GM10847 (cell line): Measurements from ENCODE around the gene CGB2.
"Not testable (repeated sequence)": the region's sequence is repeated elsewhere in the genome, so short reads cannot be mapped to it uniquely, and the experiment has no call there.

Source experiments
- POLR2A ChIP-seq: IDR thresholded peaks from 2 replicates; pipeline ENCODE4 v1.6.1; 2011; ENCODE audit not compliant: insufficient read length; ENCODE audit errors: extremely low read depth

Gene CGB2

DNA sequence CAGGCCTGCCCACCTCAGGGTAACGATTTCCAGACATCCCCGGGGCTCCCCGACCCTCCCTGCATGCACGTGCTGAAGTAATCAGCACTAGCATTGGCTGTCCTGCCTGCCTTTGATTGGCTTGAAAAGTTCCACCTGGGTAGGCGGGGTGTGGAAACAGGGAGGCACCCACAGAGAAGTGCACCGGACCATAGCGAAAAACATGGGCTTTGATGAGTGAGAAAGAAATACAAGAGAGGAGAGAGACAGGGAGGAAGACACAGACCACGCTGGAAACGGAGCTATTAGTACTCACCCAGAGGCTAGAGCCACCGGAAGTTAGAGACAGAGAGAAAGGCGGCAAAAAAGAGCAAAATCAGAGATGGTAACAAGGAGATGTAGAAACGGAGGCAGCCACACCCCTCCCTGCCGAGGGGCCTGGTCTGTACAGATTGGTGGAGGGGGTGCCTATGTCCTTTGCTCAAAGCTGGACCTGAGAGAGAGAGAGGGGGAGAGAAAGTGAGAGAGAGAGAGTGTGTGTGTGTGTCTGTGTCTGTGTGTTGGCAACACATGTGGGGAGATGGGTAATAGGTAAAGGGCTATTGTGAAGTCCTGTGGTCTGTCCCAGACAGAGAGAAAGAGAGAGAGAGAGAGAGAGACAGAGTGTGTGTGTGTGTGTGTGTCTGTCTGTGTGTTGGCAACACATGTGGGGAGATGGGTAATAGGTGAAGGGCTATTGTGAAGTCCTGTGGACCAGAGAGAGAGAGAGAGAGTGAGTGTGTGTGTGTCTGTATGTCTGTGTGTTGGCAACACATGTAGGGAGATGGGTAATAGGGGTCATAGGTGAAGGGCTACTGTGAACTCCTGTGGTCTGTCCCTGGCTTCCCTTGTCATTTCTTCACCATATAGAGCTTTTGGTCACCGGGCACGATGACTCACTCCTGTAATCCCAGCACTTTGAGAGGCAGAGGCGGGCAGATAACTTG is 10.5 kb upstream of the CGB2 start:
- TF ChIP-seq POLR2A: no peak

DNA sequence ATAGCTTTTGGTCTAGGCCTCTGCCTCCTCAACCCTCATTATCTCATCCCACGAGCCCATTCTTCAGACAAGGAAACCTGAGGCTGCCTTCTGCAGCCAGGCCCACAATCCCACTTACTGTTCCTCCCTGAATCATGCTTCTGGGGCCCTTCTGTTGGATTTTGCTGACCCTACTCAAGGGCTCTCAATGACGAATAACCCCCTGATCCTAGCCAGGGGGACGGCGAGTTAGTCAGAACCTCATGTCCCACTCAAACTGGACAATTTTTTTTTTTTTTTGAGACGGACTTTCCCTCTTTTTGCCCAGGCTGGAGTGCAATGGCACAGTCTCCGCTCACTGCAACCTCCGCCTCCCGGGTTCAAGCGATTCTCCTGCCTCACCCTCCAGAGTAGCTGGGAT is 9.6 kb upstream of the CGB2 start:
- no peak for TF ChIP-seq POLR2A

DNA sequence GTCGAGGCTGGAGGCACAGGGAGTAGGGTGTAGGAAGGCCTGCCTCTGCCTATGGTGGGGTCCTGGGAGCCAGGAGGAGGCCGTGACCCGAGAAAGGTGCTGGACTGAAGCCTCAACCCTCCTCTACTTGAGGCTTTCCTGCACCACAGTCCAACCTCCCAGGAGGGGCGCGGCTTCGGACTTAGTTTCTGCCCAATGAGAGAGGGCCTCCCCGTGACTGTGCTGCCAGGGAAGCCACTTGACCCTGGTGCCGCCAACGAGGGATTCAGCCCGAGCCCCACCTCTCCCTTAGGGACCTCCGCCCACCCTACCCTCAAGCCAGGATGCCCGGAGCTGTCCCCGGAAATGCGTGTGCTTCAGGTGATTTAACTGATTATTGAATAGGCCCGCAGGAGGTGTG is 7.5 kb upstream of the CGB2 start, which contains the start of gene CGB3:
Gene CGB3, minus strand, starts transcription at position 101 of the 400 bp plus-strand sequence. CDS start 362 bp downstream, outside the sequence.
- not testable (repeated sequence) for TF ChIP-seq POLR2A

DNA sequence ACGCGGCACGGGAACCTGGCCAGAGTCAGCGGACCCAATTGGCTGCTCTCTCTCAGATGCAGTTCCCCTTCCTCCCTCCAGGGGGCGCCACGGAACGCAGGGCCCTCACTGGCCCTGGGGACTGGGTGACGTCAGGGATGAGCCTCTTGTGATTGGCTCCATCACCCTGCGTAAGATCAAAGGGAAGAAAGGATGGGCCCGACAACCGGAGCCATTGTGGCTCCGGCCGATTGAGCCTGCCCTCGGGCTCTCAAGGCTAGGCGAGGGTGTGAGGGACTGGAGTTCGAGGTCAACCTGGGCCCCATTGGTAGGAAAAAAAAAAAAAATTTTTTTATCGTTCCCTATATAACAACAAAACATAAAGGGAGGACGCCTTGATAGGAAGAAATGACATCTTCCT is 5.1 kb downstream of the CGB2 start, which contains the start of gene CGB1:
Gene CGB1, minus strand, starts transcription at position 81 of the 400 bp plus-strand sequence. CDS start 184 bp downstream, outside the sequence.
- not testable (repeated sequence) for TF ChIP-seq POLR2A

DNA sequence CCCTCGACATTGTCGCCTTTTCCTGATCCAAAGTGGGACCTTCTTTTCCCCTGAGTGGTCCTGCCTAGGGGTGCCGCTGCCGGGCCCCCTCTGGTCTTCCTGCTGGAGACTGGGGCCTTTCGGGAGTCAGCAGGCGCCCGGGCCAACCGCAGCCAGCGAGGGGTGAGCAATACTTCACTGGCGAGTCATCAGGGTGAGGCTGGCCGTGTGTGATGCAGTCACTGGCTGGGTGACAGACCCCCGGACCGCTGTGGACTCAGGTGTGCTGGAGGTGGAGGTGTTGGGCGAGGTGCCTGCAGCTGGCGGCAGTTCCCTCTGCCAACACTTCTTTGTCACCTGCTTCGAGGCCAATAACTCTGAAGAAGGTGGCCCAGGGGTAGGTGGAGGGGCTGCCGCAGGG is 10.5 kb downstream of the CGB2 start:
- TF ChIP-seq POLR2A: no peak

DNA sequence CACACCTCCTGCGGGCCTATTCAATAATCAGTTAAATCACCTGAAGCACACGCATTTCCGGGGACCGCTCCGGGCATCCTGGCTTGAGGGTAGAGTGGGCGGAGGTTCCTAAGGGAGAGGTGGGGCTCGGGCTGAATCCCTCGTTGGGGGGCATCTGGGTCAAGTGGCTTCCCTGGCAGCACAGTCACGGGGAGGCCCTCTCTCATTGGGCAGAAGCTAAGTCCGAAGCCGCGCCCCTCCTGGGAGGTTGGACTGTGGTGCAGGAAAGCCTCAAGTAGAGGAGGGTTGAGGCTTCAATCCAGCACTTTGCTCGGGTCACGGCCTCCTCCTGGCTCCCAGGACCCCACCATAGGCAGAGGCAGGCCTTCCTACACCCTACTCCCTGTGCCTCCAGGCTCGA is 11.9 kb downstream of the CGB2 start, which contains the start of gene CGB5:
Gene CGB5, plus strand, starts transcription at position 301 of the 400 bp plus-strand sequence. CDS start 362 bp downstream, outside the sequence.
- not testable (repeated sequence) for TF ChIP-seq POLR2A

DNA sequence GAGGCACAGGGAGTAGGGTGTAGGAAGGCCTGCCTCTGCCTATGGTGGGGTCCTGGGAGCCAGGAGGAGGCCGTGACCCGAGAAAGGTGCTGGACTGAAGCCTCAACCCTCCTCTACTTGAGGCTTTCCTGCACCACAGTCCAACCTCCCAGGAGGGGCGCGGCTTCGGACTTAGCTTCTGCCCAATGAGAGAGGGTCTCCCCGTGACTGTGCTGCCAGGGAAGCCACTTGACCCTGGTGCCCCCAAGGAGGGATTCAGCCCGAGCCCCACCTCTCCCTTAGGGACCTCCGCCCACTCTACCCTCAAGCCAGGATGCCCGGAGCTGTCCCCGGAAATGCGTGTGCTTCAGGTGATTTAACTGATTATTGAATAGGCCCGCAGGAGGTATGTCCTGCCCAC is 17.3 kb downstream of the CGB2 start, which contains the start of gene CGB8:
Gene CGB8, minus strand, starts transcription at position 101 of the 400 bp plus-strand sequence. CDS start 372 bp downstream, outside the sequence.
- not testable (repeated sequence) for TF ChIP-seq POLR2A

DNA sequence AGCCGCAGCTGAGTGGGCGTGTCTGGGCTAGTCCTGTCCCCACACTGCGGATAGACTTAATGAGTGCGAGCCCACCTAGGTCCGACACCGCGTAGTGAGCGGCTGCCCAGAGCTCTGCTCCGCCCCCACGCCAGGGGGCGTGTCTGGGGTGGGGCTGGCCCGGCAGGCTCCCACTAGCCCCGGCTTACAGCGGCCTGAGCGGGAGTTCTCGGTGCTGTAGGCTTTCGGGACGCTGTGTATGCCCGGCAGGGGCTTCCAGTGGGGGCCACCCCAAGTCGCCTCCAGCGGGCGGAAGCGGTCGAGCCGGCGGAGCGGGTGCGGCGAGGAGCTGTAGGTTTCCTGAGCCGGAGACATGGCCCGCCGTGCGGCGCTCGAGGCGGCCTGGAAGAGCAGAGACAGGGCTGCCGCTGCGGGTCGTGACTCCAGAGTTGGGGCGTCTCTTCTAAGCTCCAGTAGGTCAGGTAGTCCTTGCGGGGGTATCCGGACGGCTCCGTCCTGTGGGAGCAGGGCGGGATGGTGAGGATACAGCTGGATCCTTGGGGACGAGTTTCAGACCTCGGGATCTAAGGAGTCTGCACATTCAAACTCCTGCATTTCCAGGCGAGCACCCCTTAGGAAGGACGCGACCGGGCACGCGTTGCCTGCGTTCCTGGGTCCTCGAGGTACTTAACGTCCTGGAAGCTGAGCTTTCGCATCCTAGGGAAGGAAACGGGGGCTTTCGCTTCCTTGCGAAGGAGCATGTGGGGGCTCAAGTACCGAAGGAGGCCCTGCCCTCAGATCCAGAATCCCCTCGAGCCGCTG is 24.6 kb downstream of the CGB2 start:
- no peak for TF ChIP-seq POLR2A

DNA sequence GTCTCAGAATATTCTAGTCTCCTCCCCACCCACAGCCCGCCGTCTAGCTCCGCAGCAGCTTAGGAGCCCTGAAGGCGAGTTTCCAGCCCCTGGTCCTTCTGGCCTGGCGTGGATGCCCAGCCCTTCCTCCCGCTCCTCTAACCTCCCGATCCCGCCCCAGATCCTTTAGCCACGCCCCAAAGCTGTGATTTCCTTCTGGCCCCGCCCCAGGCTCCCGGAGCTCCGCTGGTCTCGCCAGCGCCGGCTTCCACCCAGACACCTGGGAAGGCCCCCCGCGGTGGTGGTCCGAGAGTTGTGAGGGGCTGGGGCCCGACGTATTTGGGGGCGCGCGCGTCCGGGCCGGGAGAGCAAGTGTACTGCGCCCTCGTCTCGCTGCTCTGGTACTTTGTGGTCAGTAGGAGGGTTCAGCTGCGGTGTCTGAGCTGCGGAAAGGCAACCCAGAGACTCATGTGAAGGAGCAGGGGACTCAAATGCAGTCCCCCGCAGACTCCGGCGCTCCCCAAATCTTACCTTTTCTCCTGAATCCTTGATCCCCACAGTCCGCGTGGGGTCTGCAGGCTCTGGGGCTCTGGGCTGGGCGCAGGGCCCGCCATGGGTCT is 26.0 kb downstream of the CGB2 start, which contains the start of gene CGB7:
Gene CGB7, minus strand, starts transcription at position 114 of the 599 bp plus-strand sequence. CDS start 2,374 bp downstream, outside the sequence.
- TF ChIP-seq POLR2A: no peak

DNA sequence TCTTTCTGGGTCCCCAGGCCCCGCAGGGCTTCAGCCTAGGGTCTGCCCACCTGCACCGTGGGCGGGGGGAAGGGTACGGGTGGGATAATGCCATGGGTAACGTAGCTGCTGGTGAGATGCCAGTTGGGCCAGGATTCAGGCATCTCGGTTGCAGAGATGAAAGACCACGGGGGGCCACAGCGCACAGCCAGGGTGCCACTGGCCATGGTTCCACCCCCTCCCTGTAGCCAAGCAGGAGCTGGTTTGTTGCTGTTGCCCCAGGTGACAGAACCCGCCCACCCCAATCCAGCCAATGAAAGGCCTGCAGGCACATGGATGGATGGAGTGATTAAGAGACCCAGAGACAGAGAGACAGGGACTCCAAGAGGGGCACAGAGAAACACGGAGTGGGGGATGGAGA is 26.9 kb downstream of the CGB2 start:
- TF ChIP-seq POLR2A: no peak

DNA sequence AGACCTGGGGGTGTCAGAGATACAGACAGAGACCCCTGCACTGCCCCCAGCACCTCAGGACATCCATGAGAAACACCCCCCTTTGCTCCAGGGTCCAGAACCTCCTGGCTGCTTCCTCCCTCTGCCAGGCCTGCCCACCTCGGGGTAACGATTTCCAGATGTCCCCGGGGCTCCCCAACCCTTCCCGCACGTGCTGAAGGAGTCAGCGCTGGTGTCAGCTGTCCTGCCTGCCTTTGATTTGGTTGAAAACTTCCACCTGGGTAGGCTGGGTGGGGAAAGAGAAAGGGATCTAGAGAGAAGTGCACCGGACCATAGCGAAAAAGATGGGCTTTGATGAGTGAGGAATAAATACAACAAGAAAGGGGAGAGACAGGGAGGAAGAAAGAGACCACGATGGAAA is 27.4 kb downstream of the CGB2 start:
- TF ChIP-seq POLR2A: no peak

DNA sequence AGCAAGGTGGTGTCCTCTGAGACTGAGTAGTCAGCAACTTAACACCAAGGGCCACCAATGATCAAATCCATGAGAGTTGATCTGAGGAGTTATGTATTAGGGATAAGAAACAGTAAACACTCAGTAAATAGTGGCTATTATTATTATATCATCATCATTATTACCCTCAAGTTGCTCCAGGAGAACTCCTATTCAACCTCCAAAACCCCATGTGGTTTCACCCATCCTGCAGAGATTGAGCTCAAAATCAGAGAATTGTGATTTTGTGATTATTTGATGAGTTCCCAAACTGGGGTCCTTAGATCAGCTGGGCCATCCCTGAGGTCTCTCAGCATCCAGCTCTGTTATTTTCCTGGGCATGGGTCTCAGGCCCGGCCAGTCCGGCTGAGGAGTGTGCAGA is 29.3 kb downstream of the CGB2 start:
- no peak for TF ChIP-seq POLR2A

DNA sequence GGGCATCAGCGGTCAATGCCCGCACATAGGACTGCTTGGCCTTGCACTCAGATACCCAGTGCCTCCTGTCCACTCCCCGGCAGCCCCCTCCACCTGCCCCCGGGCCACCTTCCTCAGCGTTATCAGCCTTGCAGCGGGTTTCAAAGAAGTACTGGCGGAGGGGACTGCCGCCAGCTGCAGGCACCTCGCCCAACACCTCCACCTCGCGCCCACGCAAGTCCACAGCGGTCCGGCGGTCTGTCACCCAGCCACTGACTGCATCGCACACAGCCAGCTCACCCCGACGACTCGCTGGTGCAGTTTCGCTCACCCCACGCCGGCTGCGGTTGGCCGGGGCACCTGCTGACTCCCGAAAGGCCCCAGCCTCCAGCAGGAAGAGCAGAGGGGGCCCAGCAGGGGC is 29.8 kb downstream of the CGB2 start:
- TF ChIP-seq POLR2A: no peak

DNA sequence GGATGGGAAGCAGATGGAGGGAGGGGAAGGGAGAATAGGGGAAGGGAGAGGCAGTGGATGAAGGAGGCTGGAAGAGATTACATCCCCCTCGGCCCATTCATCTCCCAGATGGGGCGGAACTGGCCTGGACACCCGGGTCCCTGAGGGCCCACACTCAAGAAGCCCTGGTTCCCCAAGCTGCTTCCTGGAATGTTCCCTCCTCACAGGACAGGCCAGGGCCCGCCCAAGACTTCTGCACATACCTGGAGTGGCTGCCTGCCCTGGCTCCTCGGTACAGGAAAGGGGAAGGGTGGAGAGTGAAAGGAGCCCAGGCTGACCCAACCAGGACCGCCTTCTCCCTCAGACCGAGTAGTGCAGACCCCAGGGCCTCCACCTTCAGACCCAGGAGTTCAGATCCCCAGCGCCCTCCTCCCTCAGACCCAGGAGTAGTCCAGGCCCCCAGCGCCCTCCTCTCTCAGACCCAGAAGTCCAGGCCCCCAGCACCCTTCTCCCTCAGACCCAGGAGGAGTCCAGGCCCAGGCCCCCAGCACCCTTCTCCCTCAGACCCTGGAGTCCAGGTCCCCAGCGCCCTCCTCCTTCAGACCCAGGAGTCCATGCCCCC is 32.4 kb downstream of the CGB2 start:
- TF ChIP-seq POLR2A: no peak
